Measurements from ENCODE around the gene NHP2.

DNA sequence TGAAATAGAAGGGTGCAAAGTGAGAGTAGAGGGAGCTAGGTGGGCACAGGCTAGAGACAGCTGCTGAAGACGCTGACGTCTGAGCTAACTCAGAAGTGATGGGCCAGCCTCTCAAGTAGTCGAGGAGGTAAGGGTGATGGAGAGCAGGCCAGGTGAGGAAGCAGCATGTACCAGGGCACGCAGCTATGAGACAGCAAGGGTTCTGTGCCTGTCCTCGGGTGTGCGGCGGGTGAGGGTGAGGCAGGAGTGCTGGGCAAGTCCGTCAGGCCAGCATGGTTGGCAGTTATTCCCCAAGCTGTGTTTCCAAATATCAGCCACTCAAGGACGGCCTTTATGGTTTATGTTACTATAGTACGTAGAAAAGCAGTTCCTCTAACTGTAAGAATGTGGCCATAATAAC, 16.7 kb downstream of the NHP2 start:
- TF ChIP-seq CTCF (IDR thresholded peaks at IDR 0.05) (no peak), POLR2A (IDR thresholded peaks at IDR 0.05) (no peak)

Data from tibial nerve (tissue), 3 donors.